Measurements from ENCODE around the gene LMO7.
"Not testable (repeated sequence)": the region's sequence is repeated elsewhere in the genome, so short reads cannot be mapped to it uniquely, and the experiment has no call there.

Gene LMO7

GRCh38 chr13:75782985-75783384, 146.9 kb downstream of the LMO7 start:
- no peaks in the 10 kb centered on the region for H3K27me3 ChIP-seq (ENCODE audit: control insufficient read depth, insufficient read depth, low read length)
- no peaks in the 10 kb centered on the region for H3K9me3 ChIP-seq (ENCODE audit: control insufficient read depth, insufficient read depth, low read length)
- H3K4me3 ChIP-seq (ENCODE audit: low read depth, low read length) = no peak overlapping the region
- no peaks in the 10 kb centered on the region for H3K36me3 ChIP-seq (ENCODE audit: control insufficient read depth, insufficient read depth, low read length)
- H3K9ac ChIP-seq (ENCODE audit: low read depth, low read length) = no peak overlapping the region
- no peaks in the 10 kb centered on the region for H3K4me1 ChIP-seq (ENCODE audit: control insufficient read depth, insufficient read depth, low read length)

- H3K4me1 ChIP-seq (ENCODE audit: control insufficient read depth, insufficient read depth, low read length) = no peaks in the 10 kb centered on the region
- no peaks in the 10 kb centered on the region for H3K27me3 ChIP-seq (ENCODE audit: control insufficient read depth, insufficient read depth, low read length)
- no peaks in the 10 kb centered on the region for H3K36me3 ChIP-seq (ENCODE audit: control insufficient read depth, insufficient read depth, low read length)
- H3K9me3 ChIP-seq (ENCODE audit: control insufficient read depth, insufficient read depth, low read length) = no peaks in the 10 kb centered on the region
- no peak overlapping the region for H3K4me3 ChIP-seq (ENCODE audit: low read depth, low read length)
- H3K9ac ChIP-seq (ENCODE audit: low read depth, low read length) = no peak overlapping the region
These were observed 147.9 kb downstream of the LMO7 start for GRCh38 chr13:75784003-75784402.

- no peaks in the 10 kb centered on the region for H3K4me1 ChIP-seq (ENCODE audit: control insufficient read depth, insufficient read depth, low read length)
- no peaks in the 10 kb centered on the region for H3K9me3 ChIP-seq (ENCODE audit: control insufficient read depth, insufficient read depth, low read length)
- H3K4me3 ChIP-seq (ENCODE audit: low read depth, low read length) = no peak overlapping the region
- H3K36me3 ChIP-seq (ENCODE audit: control insufficient read depth, insufficient read depth, low read length) = no peaks in the 10 kb centered on the region
- no peaks in the 10 kb centered on the region for H3K27me3 ChIP-seq (ENCODE audit: control insufficient read depth, insufficient read depth, low read length)
- no peak overlapping the region for H3K9ac ChIP-seq (ENCODE audit: low read depth, low read length)
These were observed 149.0 kb downstream of the LMO7 start for GRCh38 chr13:75785130-75785529.

- Histone ChIP-seq H3K27me3 (ENCODE audit: control insufficient read depth, insufficient read depth, low read length) (no peaks in the 10 kb centered on the region), H3K4me3 (ENCODE audit: low read depth, low read length) (no peak overlapping the region), H3K9me3 (ENCODE audit: control insufficient read depth, insufficient read depth, low read length) (no peaks in the 10 kb centered on the region), H3K4me1 (ENCODE audit: control insufficient read depth, insufficient read depth, low read length) (no peaks in the 10 kb centered on the region), H3K9ac (ENCODE audit: low read depth, low read length) (no peak overlapping the region), H3K36me3 (ENCODE audit: control insufficient read depth, insufficient read depth, low read length) (no peaks in the 10 kb centered on the region)
These were observed 151.3 kb downstream of the LMO7 start for GRCh38 chr13:75787249-75787928.

DNA sequence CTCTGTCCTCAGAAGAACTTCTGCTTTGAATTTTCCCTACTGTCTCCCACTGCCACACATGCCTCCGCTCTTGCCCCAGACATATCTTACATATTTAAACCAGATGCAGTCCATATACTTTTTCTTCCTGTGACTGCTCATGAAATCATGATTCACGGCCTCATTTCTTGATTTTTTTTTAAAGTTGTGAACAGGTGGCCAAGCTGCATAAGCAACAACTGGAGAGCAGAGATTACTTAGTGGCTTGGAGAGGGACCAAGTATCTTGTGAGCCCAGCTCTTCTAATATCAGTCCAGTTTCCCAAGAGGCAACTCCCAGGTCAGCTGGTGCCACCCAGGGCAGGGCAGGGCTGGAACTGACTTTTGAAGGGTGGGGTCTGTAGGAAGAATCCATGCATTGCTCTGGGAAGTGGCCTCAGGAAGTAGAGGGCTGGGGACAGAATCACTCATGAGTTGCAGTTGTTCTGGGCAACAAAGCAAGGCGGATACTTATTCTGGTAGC, 152.4 kb downstream of the LMO7 start:
- Histone ChIP-seq H3K4me1 (ENCODE audit: control insufficient read depth, insufficient read depth, low read length) (no peaks in the 10 kb centered on the region), H3K36me3 (ENCODE audit: control insufficient read depth, insufficient read depth, low read length) (no peaks in the 10 kb centered on the region), H3K9ac (ENCODE audit: low read depth, low read length) (no peak overlapping the region), H3K27me3 (ENCODE audit: control insufficient read depth, insufficient read depth, low read length) (no peaks in the 10 kb centered on the region), H3K4me3 (ENCODE audit: low read depth, low read length) (no peak overlapping the region), H3K9me3 (ENCODE audit: control insufficient read depth, insufficient read depth, low read length) (no peaks in the 10 kb centered on the region)

- Histone ChIP-seq H3K36me3 (ENCODE audit: control insufficient read depth, insufficient read depth, low read length) (no peaks in the 10 kb centered on the region), H3K27me3 (ENCODE audit: control insufficient read depth, insufficient read depth, low read length) (no peaks in the 10 kb centered on the region), H3K9me3 (ENCODE audit: control insufficient read depth, insufficient read depth, low read length) (no peaks in the 10 kb centered on the region), H3K4me1 (ENCODE audit: control insufficient read depth, insufficient read depth, low read length) (no peaks in the 10 kb centered on the region), H3K4me3 (ENCODE audit: low read depth, low read length) (no peak overlapping the region), H3K9ac (ENCODE audit: low read depth, low read length) (no peak overlapping the region)
These were observed 153.5 kb downstream of the LMO7 start for GRCh38 chr13:75789451-75790197.

- Histone ChIP-seq H3K9me3 (ENCODE audit: control insufficient read depth, insufficient read depth, low read length) (no peaks in the 10 kb centered on the region), H3K9ac (ENCODE audit: low read depth, low read length) (no peak overlapping the region), H3K4me3 (ENCODE audit: low read depth, low read length) (no peak overlapping the region), H3K36me3 (ENCODE audit: control insufficient read depth, insufficient read depth, low read length) (no peaks in the 10 kb centered on the region), H3K4me1 (ENCODE audit: control insufficient read depth, insufficient read depth, low read length) (no peaks in the 10 kb centered on the region), H3K27me3 (ENCODE audit: control insufficient read depth, insufficient read depth, low read length) (no peaks in the 10 kb centered on the region)
These were observed 154.3 kb downstream of the LMO7 start for GRCh38 chr13:75790198-75790970.

GRCh38 chr13:75792526-75793187, 156.5 kb downstream of the LMO7 start:
- Histone ChIP-seq H3K4me1 (ENCODE audit: control insufficient read depth, insufficient read depth, low read length) (no peaks in the 10 kb centered on the region), H3K36me3 (ENCODE audit: control insufficient read depth, insufficient read depth, low read length) (no peaks in the 10 kb centered on the region), H3K9me3 (ENCODE audit: control insufficient read depth, insufficient read depth, low read length) (no peaks in the 10 kb centered on the region), H3K27me3 (ENCODE audit: control insufficient read depth, insufficient read depth, low read length) (no peaks in the 10 kb centered on the region), H3K4me3 (ENCODE audit: low read depth, low read length) (no peak overlapping the region), H3K9ac (ENCODE audit: low read depth, low read length) (no peak overlapping the region)

GRCh38 chr13:75793188-75793567, 157.0 kb downstream of the LMO7 start:
- H3K9ac ChIP-seq (ENCODE audit: low read depth, low read length); H3K36me3 ChIP-seq (ENCODE audit: control insufficient read depth, insufficient read depth, low read length); H3K4me3 ChIP-seq (ENCODE audit: low read depth, low read length); H3K4me1 ChIP-seq (ENCODE audit: control insufficient read depth, insufficient read depth, low read length); H3K27me3 ChIP-seq (ENCODE audit: control insufficient read depth, insufficient read depth, low read length); H3K9me3 ChIP-seq (ENCODE audit: control insufficient read depth, insufficient read depth, low read length): not testable (repeated sequence)

DNA sequence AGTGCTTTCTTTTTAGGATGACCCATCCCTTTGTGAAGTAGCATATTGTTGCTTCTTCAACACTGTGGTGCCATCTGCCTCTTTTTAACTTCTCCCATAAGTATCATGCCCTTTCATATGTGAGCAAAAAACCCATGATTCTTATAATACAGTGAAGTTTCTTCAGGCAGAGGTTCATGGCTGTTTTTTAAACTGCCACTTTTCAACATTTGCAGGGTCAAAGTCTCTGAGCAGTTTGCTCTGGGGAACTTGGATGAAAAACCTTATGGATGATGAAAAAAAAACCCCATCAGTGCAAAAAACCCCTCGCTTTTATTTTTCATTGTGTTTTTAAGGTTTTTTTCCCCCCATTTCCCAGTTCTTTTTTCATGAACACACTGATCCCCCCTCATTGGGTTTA, 158.5 kb downstream of the LMO7 start:
- Histone ChIP-seq H3K9ac (ENCODE audit: low read depth, low read length) (no peak overlapping the region), H3K9me3 (ENCODE audit: control insufficient read depth, insufficient read depth, low read length) (no peaks in the 10 kb centered on the region), H3K4me3 (ENCODE audit: low read depth, low read length) (no peak overlapping the region), H3K4me1 (ENCODE audit: control insufficient read depth, insufficient read depth, low read length) (no peaks in the 10 kb centered on the region), H3K27me3 (ENCODE audit: control insufficient read depth, insufficient read depth, low read length) (no peaks in the 10 kb centered on the region), H3K36me3 (ENCODE audit: control insufficient read depth, insufficient read depth, low read length) (no peaks in the 10 kb centered on the region)

GRCh38 chr13:75795274-75795673, 159.1 kb downstream of the LMO7 start:
- H3K4me1 ChIP-seq (ENCODE audit: control insufficient read depth, insufficient read depth, low read length) = no peaks in the 10 kb centered on the region
- no peaks in the 10 kb centered on the region for H3K9me3 ChIP-seq (ENCODE audit: control insufficient read depth, insufficient read depth, low read length)
- no peak overlapping the region for H3K4me3 ChIP-seq (ENCODE audit: low read depth, low read length)
- H3K9ac ChIP-seq (ENCODE audit: low read depth, low read length) = no peak overlapping the region
- no peaks in the 10 kb centered on the region for H3K36me3 ChIP-seq (ENCODE audit: control insufficient read depth, insufficient read depth, low read length)
- no peaks in the 10 kb centered on the region for H3K27me3 ChIP-seq (ENCODE audit: control insufficient read depth, insufficient read depth, low read length)

All from iPS-15b (cell line).